Choroid plexus epithelial cell (primary cell): ENCODE results near the gene GCSH.

Experiments used
- DNase-seq: peaks from one replicate; pipeline ENCODE4 v3.0.0-alpha.2; 2010; ENCODE audit warnings: low read depth
- H3K4me3 ChIP-seq: 2 replicates; pipeline ENCODE4 v1.5.1; 2011; ENCODE audit warnings: low read depth, mild to moderate bottlenecking, control low read depth, low read length, moderate library complexity
- CTCF ChIP-seq: conservative IDR thresholded peaks from 2 replicates; pipeline ENCODE4 v1.5.1; 2011; ENCODE audit warnings: low read depth, mild to moderate bottlenecking, control low read depth, inconsistent platforms, low read length, moderate library complexity

The GCSH gene

DNA sequence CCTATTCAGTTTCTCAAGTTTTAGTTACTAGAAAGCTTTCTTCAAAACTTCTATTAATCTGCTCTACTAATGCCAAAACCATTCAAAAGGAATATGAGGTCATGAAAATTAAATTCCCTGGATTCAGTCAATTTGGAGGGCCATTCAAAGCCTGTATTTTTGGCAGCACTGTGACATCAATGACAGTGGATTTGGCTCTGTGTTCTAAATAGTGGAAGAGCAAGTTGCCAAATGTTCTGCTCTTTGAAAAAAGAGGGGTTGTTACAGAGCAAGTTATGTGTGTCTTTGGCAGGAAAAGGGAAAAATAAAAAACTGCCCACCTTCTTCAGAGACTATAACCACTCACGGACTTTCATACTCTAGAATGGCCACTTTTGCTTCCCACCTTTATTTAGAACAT lies 16.0 kb downstream of the GCSH start:
- no peak overlapping the region for H3K4me3 ChIP-seq
- no peak for DNase-seq
- TF ChIP-seq CTCF, result no peak

GRCh38 chr16:81077076-81077940 lies 18.9 kb downstream of the GCSH start, which contains the start of gene C16orf46:
TSS of gene C16orf46 (minus strand) at chr16:81077238. CDS start at chr16:81063955, 13,283 bp downstream.
- peak; percentile 97 for DNase-seq
- TF ChIP-seq CTCF, result no peak
- H3K4me3 ChIP-seq, result peak within 1 kb of the TSS; percentile 93

DNA sequence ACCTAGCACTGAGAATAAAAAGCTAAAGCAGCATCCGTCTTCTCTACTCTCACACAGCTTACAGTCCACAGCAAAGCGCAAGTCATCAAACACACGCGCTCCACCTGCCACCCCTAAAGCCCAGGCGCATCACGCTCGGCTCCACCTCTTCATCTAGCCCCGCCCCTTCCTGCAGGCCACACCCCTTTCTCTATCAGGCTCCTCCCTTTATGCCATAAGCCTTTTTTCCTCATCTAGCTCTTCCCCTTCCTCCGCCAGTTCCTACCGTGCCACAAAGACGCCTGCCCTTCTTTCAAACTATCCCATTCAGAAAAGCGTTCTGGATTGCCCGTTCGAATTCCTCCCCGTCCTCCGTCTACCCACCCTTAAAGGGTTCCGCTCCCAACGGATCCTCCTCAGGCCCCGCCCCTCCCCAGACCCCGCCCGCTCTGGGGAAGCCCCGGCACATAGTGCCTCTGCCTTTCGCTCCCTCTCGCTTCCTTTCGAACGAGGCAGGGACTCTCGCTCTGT lies 19.6 kb downstream of the GCSH start:
- no peak for TF ChIP-seq CTCF
- H3K4me3 ChIP-seq, result peak overlapping the region; percentile 93
- DNase-seq, result peak; percentile 87

GRCh38 chr16:81073560-81074330 lies 22.4 kb downstream of the GCSH start:
- DNase-seq, result no peak
- no peak overlapping the region for H3K4me3 ChIP-seq
- TF ChIP-seq CTCF, result no peak

GRCh38 chr16:81071805-81072204 lies 24.4 kb downstream of the GCSH start:
- H3K4me3 ChIP-seq, result no peak overlapping the region
- no peak for TF ChIP-seq CTCF
- DNase-seq, result peak; percentile 28

- H3K4me3 ChIP-seq, result no peak overlapping the region
- DNase-seq, result no peak
- TF ChIP-seq CTCF, result no peak
Measured at GRCh38 chr16:81070979-81071378, 25.2 kb downstream of the GCSH start.
